ENCODE data around the gene ZAP70.

Gene ZAP70

DNA sequence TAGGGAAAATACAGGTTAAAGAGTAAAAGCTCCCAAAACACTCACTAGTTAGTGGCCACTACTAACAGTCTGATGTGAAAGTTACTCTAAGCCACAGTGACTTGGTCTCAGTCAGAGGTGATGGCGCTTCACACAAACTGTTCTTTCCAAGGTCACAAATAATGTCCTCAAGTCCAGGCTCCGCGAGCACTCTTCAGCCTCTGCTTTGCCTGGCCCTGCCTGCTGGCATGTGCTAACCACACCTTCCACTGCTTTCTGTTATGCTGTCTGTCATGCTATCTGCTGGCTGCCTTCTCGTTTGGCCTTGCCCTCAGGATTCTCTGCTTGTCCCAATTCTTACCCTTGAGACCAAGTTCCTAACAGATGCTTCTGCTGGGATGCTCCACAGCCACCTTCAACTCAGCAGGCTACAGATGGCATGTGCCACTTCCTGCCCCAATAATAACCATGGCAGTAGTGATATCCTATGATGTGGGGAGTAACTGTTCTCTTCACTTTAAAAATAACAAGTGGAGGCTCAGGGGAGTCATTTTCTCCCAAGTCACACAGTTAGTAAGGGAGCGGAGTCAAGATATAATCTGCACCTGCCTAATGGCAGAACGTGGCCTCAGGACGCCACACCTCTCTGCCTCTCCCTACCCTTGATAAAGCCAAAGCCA lies 75.7 kb downstream of the ZAP70 start:
- DNase-seq (ENCODE audit: low read depth): no peak

All from stimulated activated CD8-positive, alpha-beta memory T cell treated with anti-CD3 and anti-CD28 coated beads, Interleukin-12 subunit alpha, Interleukin-12 subunit beta, amount 100 ng/mL, for 1 hour (primary cell).